HL-60 (cell line): ENCODE measurements around the gene AP2A1.

ENCODE experiments used
- DNase-seq, 2 experiments: peaks; one replicate each; pipeline ENCODE4 v3.0.0-alpha.2; 2010 to 2020; ENCODE audit warnings: low read depth in 1 of 2, low spot score in 1 of 2
- H3K27ac ChIP-seq: fragments of 250-450 bp; sonication (Bioruptor Pico); replicated peaks from 2 replicates; pipeline ENCODE4 v1.5.1; 2020; ENCODE audit warnings: mild to moderate bottlenecking, moderate library complexity
- H3K27me3 ChIP-seq: fragments of 250-450 bp; sonication (Bioruptor Pico); 2 replicates; pipeline ENCODE4 v1.5.1; 2021; ENCODE audit warnings: mild to moderate bottlenecking, moderate library complexity; ENCODE audit not compliant: insufficient read depth, poor library complexity, severe bottlenecking
- H3K4me3 ChIP-seq: replicated peaks from 2 replicates; pipeline ENCODE4 v1.5.1; 2011; ENCODE audit warnings: mild to moderate bottlenecking, control low read depth, low read length; ENCODE audit not compliant: insufficient read depth
- GABPA ChIP-seq: IDR thresholded peaks from 2 replicates; pipeline ENCODE4 v1.6.1; 2012; ENCODE audit warnings: low read depth
- POLR2AphosphoS5 ChIP-seq: IDR thresholded peaks from 2 replicates; pipeline ENCODE4 v1.6.1; 2012; ENCODE audit warnings: low read depth
- SPI1 ChIP-seq: IDR thresholded peaks from 2 replicates; pipeline ENCODE4 v1.6.1; 2012; ENCODE audit warnings: low read depth, mild to moderate bottlenecking, borderline replicate concordance
- TF ChIP-seq, protein P1 (sequence below): IDR thresholded peaks from 2 replicates; pipeline ENCODE4 v1.6.1; 2012; ENCODE audit warnings: low read depth; ENCODE audit not compliant: insufficient replicate concordance
- TF ChIP-seq, protein P2 (sequence below): IDR thresholded peaks from one replicate; pipeline ENCODE4 v1.5.1; 2011; ENCODE audit warnings: low read length, control low read depth, inconsistent platforms; ENCODE audit not compliant: insufficient read depth

Gene AP2A1

DNA sequence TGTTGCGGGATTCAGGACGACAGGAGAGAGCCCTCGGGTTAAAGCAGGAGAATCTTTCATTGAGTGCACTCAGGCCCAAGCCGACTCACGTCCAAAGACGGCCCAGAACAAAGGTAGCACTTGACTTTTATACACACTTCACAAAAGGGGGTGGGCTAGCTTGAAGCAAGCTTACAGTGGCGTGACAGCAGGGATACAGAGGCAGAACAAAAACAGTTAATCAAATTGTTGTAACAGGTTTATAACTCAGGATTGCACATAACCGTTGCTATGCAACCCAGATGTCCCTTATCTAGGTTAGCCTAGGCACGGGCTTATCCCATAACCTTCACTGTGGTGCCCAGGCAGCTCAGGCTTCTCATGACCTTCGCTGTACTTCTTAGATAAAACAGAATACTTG, 53.3 kb downstream of the AP2A1 start:
- DNase-seq: no peak
- no peaks in the 10 kb centered on the region for H3K27me3 ChIP-seq
- no peak overlapping the region for H3K4me3 ChIP-seq
- TF ChIP-seq GABPA (no peak), POLR2AphosphoS5 (no peak), SPI1 (no peak)
- TF ChIP-seq, protein P1, sequence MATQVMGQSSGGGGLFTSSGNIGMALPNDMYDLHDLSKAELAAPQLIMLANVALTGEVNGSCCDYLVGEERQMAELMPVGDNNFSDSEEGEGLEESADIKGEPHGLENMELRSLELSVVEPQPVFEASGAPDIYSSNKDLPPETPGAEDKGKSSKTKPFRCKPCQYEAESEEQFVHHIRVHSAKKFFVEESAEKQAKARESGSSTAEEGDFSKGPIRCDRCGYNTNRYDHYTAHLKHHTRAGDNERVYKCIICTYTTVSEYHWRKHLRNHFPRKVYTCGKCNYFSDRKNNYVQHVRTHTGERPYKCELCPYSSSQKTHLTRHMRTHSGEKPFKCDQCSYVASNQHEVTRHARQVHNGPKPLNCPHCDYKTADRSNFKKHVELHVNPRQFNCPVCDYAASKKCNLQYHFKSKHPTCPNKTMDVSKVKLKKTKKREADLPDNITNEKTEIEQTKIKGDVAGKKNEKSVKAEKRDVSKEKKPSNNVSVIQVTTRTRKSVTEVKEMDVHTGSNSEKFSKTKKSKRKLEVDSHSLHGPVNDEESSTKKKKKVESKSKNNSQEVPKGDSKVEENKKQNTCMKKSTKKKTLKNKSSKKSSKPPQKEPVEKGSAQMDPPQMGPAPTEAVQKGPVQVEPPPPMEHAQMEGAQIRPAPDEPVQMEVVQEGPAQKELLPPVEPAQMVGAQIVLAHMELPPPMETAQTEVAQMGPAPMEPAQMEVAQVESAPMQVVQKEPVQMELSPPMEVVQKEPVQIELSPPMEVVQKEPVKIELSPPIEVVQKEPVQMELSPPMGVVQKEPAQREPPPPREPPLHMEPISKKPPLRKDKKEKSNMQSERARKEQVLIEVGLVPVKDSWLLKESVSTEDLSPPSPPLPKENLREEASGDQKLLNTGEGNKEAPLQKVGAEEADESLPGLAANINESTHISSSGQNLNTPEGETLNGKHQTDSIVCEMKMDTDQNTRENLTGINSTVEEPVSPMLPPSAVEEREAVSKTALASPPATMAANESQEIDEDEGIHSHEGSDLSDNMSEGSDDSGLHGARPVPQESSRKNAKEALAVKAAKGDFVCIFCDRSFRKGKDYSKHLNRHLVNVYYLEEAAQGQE: no peak
- TF ChIP-seq, protein P2, sequence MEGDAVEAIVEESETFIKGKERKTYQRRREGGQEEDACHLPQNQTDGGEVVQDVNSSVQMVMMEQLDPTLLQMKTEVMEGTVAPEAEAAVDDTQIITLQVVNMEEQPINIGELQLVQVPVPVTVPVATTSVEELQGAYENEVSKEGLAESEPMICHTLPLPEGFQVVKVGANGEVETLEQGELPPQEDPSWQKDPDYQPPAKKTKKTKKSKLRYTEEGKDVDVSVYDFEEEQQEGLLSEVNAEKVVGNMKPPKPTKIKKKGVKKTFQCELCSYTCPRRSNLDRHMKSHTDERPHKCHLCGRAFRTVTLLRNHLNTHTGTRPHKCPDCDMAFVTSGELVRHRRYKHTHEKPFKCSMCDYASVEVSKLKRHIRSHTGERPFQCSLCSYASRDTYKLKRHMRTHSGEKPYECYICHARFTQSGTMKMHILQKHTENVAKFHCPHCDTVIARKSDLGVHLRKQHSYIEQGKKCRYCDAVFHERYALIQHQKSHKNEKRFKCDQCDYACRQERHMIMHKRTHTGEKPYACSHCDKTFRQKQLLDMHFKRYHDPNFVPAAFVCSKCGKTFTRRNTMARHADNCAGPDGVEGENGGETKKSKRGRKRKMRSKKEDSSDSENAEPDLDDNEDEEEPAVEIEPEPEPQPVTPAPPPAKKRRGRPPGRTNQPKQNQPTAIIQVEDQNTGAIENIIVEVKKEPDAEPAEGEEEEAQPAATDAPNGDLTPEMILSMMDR: no peak
- H3K27ac ChIP-seq: no peak overlapping the region

DNA sequence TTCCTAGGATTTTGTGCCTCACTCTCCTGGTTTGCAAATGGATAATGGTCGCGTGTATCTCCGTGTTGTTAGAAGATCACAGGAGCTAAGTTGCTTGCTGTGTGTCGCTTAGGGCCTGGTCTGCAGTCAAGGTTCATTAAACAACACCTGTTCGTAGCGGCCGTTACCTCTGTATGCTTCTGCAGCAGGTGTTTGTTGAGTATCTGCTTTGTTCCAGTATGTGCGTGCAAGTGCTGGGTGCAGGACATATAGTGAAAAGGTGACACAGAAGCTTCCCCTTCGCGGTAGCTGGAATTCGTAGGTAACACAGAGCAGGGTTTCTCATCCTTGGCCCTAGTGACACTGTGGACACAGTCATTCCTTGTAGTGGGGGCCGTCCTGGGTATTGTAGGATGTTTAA, 56.7 kb downstream of the AP2A1 start:
- TF ChIP-seq, protein P2: no peak
- TF ChIP-seq GABPA (no peak), SPI1 (no peak), POLR2AphosphoS5 (no peak)
- TF ChIP-seq, protein P1: no peak
- DNase-seq: no peak
- no peak overlapping the region for H3K27ac ChIP-seq
- no peaks in the 10 kb centered on the region for H3K27me3 ChIP-seq
- no peak overlapping the region for H3K4me3 ChIP-seq

DNA sequence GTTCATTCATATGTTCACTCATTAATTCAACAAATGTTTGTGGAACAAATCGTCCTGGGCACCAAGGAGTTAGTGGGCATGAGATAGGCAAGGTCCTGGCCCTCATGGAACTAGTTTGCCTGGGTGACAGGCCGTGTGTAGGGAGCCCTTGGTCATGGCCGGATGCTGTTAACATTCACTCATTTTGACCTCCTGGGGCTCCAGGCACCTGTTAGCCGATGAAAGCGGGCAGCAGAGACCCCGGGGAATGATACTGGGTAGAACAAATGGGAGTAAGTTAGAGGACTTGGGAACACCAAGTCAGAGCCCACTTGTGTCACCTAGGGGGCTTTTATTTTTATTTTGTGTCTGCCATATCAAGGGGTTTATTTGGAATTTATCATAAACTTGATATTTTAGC, 57.9 kb downstream of the AP2A1 start:
- H3K4me3 ChIP-seq: no peak overlapping the region
- DNase-seq: no peak
- H3K27ac ChIP-seq: no peak overlapping the region
- no peaks in the 10 kb centered on the region for H3K27me3 ChIP-seq
- TF ChIP-seq, protein P1: no peak
- TF ChIP-seq GABPA: no peak
- TF ChIP-seq, protein P2: no peak
- no peak for TF ChIP-seq SPI1
- no peak for TF ChIP-seq POLR2AphosphoS5
